ENCODE results near the gene IL17RE.

Gene IL17RE

DNA sequence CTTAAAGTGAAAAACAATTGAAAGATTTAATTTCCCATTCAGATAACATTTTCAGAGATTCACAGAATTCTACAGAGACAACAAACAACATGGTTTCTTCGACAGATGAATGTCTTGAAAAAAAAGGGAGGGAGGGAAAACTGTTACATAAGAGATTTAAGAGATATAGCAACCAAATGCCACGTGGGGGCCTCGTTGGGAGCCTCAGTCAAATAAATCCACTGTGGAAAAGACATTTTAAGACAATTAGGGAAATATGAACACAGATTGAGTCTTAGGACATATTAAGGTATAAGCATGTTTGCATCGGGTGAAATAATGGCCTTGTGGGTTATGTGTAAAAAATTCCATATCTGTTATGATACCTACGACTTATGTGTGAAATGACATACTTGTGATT, 54.6 kb downstream of the IL17RE start:
- TF ChIP-seq, protein P1, sequence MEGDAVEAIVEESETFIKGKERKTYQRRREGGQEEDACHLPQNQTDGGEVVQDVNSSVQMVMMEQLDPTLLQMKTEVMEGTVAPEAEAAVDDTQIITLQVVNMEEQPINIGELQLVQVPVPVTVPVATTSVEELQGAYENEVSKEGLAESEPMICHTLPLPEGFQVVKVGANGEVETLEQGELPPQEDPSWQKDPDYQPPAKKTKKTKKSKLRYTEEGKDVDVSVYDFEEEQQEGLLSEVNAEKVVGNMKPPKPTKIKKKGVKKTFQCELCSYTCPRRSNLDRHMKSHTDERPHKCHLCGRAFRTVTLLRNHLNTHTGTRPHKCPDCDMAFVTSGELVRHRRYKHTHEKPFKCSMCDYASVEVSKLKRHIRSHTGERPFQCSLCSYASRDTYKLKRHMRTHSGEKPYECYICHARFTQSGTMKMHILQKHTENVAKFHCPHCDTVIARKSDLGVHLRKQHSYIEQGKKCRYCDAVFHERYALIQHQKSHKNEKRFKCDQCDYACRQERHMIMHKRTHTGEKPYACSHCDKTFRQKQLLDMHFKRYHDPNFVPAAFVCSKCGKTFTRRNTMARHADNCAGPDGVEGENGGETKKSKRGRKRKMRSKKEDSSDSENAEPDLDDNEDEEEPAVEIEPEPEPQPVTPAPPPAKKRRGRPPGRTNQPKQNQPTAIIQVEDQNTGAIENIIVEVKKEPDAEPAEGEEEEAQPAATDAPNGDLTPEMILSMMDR (IDR thresholded peaks at IDR 0.05; ENCODE audit: borderline replicate concordance, insufficient read depth, low read depth, low read length), result no peak

DNA sequence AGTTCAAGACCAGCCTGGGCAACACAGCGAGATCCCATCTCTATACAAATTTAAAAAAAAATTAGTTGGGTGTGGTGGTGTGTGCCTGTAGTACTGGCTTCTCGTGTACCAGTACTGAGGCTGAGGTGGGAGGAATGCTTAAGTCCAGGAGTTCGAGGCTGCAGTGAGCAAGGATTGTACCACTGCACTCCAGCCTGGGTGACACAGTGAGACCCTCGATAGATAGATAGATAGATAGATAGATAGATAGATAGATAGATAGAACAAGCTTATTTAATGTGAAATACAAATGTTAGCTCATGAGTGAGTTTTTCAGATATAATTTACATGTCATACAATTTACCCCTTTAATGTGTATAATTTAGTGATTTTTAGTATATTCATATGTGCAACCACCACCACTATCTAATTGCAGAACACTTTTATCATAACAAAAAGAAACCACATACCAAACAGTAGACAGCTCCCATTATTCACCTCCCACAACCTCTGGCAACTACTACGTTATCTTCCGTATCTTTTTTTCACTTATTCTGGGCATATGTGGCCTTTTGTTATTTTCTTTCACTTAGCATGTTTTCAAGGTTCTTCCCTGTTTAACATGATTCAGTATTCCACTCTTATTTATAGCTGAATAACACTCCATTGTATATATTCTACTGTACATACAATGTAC, 62.7 kb downstream of the IL17RE start:
- TF ChIP-seq, protein P1 (IDR thresholded peaks at IDR 0.05; ENCODE audit: borderline replicate concordance, insufficient read depth, low read depth, low read length), result no peak
- H3K4me3 ChIP-seq (ENCODE audit: low read depth, low read length), result no peak overlapping the region

More for the DNA sequence above, 54.6 kb downstream of the IL17RE start:
- no peak overlapping the region for H3K4me3 ChIP-seq (ENCODE audit: low read depth, low read length)
